Panc1 (cell line): ENCODE measurements around the gene HTR4. TPM values are rescaled to one million over a fixed set of nuclear protein-coding genes. Genes with fewer than 3 reads are reported as not detected.

Source experiments
- ATAC-seq: fragments of 200-7000 bp; cut with Tn5 transposase; 2 replicates; pipeline ENCODE4 v1.9.1; 2020; ENCODE audit warnings: mild to moderate bottlenecking, moderate library complexity
- BruUV-seq: library from RNA; stranded (reverse); fragments of 400-500 nt; replicated peaks from 2 replicates; lab custom pipeline; 2021; lab: Mats Ljungman, UMichigan
- CTCF ChIA-PET: fragments of 300-600 bp; sonication (Branson Sonifier 250); formaldehyde crosslinking; loops from one replicate; lab custom pipeline; 2022; ENCODE audit warnings: antibody characterized with exemption; lab: Charles Lee
- POLR2A ChIA-PET: fragments of 300-600 bp; sonication (Branson Sonifier 250); formaldehyde crosslinking; loops from one replicate; lab custom pipeline; 2022; ENCODE audit warnings: antibody characterized with exemption; lab: Charles Lee
- DNase-seq: peaks from one replicate; pipeline ENCODE4 v3.0.0-alpha.2; 2010; ENCODE audit warnings: low read depth, low spot score
- H3K27ac ChIP-seq: 2 replicates; pipeline ENCODE4 v1.5.1; 2011; ENCODE audit warnings: mild to moderate bottlenecking, low read length, inconsistent platforms
- H3K27me3 ChIP-seq: fragments of 200-500 bp; sonication (Bioruptor generic); 2 replicates; pipeline ENCODE4 v1.6.0; 2014; ENCODE audit warnings: low read length, inconsistent platforms; ENCODE audit not compliant: control insufficient read depth, insufficient read depth
- H3K36me3 ChIP-seq: fragments of 200-500 bp; sonication (Bioruptor generic); 2 replicates; pipeline ENCODE4 v1.5.1; 2014; ENCODE audit warnings: inconsistent platforms, mild to moderate bottlenecking, low read length, moderate library complexity; ENCODE audit not compliant: control insufficient read depth, insufficient read depth
- H3K4me1 ChIP-seq: 2 replicates; pipeline ENCODE4 v1.5.1; 2011; ENCODE audit warnings: inconsistent platforms, mild to moderate bottlenecking, low read length, moderate library complexity; ENCODE audit not compliant: control insufficient read depth, insufficient read depth
- H3K4me3 ChIP-seq, 2 experiments: 2 replicates each; pipeline ENCODE4 v1.5.1; 2011 to 2012; ENCODE audit warnings: low read depth in 2 of 2, low read length in 2 of 2, mild to moderate bottlenecking in 2 of 2, inconsistent platforms in 1 of 2, moderate library complexity in 1 of 2
- H3K9me3 ChIP-seq: fragments of 200-500 bp; sonication (Bioruptor generic); 2 replicates; pipeline ENCODE4 v1.5.1; 2014; ENCODE audit warnings: low read depth, mild to moderate bottlenecking, inconsistent platforms, low read length, moderate library complexity; ENCODE audit not compliant: control insufficient read depth, insufficient read depth
- CTCF ChIP-seq: fragments of 450-650 bp; IDR thresholded peaks from 2 replicates; pipeline ENCODE4 v1.5.1; 2017; ENCODE audit warnings: mild to moderate bottlenecking
- POLR2AphosphoS5 ChIP-seq: IDR thresholded peaks from 2 replicates; pipeline ENCODE4 v1.6.1; 2012; ENCODE audit warnings: mild to moderate bottlenecking, low read depth, low read length, moderate library complexity
- REST ChIP-seq, 2 experiments: IDR thresholded peaks; 2 replicates each; pipeline ENCODE4 v1.6.1; 2011 to 2012; ENCODE audit warnings: low read depth in 2 of 2, control low read depth in 1 of 2, low read length in 1 of 2, mild to moderate bottlenecking in 1 of 2, moderate library complexity in 1 of 2; ENCODE audit not compliant: insufficient read depth in 1 of 2
- SIN3A ChIP-seq: IDR thresholded peaks from 2 replicates; pipeline ENCODE4 v1.6.1; 2012; ENCODE audit warnings: low read depth, mild to moderate bottlenecking, low read length, moderate library complexity, borderline replicate concordance; ENCODE audit not compliant: insufficient read depth
- TCF7L2 ChIP-seq: IDR thresholded peaks from 2 replicates; pipeline ENCODE4 v1.6.1; 2011; ENCODE audit warnings: mild to moderate bottlenecking, low read depth, low read length, inconsistent platforms
- in situ Hi-C: cut with HindIII; loops from 2 replicates; pipeline ENCODE4 v1.10.0; 2016; ENCODE audit warnings: low sequenced_read_pairs, low pct_unique_long_range_greater_than_20kb
- intact Hi-C: fragments of 100-400 bp; cut with micrococcal nuclease; formaldehyde crosslinking; loops from one replicate; pipeline ENCODE4 v1.10.0; 2022; ENCODE audit not compliant: unreplicated experiment
- total RNA-seq: library from RNA; stranded (reverse); gene quantifications from one replicate; pipeline ENCODE4 v1.2.1, GENCODE V29; 2021; ENCODE audit not compliant: unreplicated experiment

Gene HTR4
- total RNA-seq, 1 experiment from 2014 or later, result not detected

- no TSS peak for BruUV-seq
- H3K27me3 ChIP-seq, result peaks cover 23% of the 10 kb centered on the region
- H3K36me3 ChIP-seq, result no peaks in the 10 kb centered on the region
- H3K27ac ChIP-seq, result no peak overlapping the region
- ATAC-seq (no peak), DNase-seq (no peak)
- no peak overlapping the region for H3K4me3 ChIP-seq
- no peaks in the 10 kb centered on the region for H3K9me3 ChIP-seq
- POLR2A ChIA-PET, result interaction anchor here (0.5 kb wide), 1 partner anchor 137 kb away, joined by 8 read pairs; no protein-coding TSS in a partner anchor
- in situ Hi-C loops (no loop called here), intact Hi-C loops (no loop called here)
- no peak for TF ChIP-seq SIN3A
- TF ChIP-seq POLR2AphosphoS5, result no peak
- TF ChIP-seq REST (IDR thresholded peaks at IDR 0.05; ENCODE audit: insufficient read depth in 1 of 2, low read depth in 2 of 2, low read length in 1 of 2), result no peak
- TF ChIP-seq CTCF, result no peak
- no peak for TF ChIP-seq TCF7L2
- CTCF ChIA-PET, result no interaction called here
- H3K4me1 ChIP-seq, result no peaks in the 10 kb centered on the region
Observed at GRCh38 chr5:148488757-148489156, 165.6 kb downstream of the HTR4 start.

GRCh38 chr5:148486456-148486855 lies 167.9 kb downstream of the HTR4 start:
- POLR2A ChIA-PET, result no interaction called here
- no peak overlapping the region for H3K27ac ChIP-seq
- no peaks in the 10 kb centered on the region for H3K36me3 ChIP-seq
- BruUV-seq, result no TSS peak
- H3K27me3 ChIP-seq, result peaks cover 23% of the 10 kb centered on the region
- H3K9me3 ChIP-seq, result no peaks in the 10 kb centered on the region
- TF ChIP-seq TCF7L2, result no peak
- TF ChIP-seq POLR2AphosphoS5, result no peak
- TF ChIP-seq CTCF, result no peak
- TF ChIP-seq REST (IDR thresholded peaks at IDR 0.05; ENCODE audit: insufficient read depth in 1 of 2, low read depth in 2 of 2, low read length in 1 of 2), result no peak
- no peak for TF ChIP-seq SIN3A
- intact Hi-C loops, result no loop called here
- no peak for ATAC-seq
- in situ Hi-C loops, result no loop called here
- no peak overlapping the region for H3K4me3 ChIP-seq
- CTCF ChIA-PET, result no interaction called here
- H3K4me1 ChIP-seq, result no peaks in the 10 kb centered on the region
- no peak for DNase-seq
